Daoy (cell line): ENCODE data around the gene ZNF518A. TPM values are rescaled to one million over a fixed set of nuclear protein-coding genes. Genes with fewer than 3 reads are reported as not detected.

Source experiments
- DNase-seq: peaks from one replicate; pipeline ENCODE4 v3.0.0-alpha.2; 2015; ENCODE audit warnings: low read depth
- total RNA-seq: library from RNA; depleted of rRNA; stranded (reverse); fragments of >200 nt; shearing (Covaris generic); gene quantifications from 2 replicates; pipeline ENCODE4 v1.2.3, GENCODE V29; 2014; rRNA removed

Gene ZNF518A, protein sequence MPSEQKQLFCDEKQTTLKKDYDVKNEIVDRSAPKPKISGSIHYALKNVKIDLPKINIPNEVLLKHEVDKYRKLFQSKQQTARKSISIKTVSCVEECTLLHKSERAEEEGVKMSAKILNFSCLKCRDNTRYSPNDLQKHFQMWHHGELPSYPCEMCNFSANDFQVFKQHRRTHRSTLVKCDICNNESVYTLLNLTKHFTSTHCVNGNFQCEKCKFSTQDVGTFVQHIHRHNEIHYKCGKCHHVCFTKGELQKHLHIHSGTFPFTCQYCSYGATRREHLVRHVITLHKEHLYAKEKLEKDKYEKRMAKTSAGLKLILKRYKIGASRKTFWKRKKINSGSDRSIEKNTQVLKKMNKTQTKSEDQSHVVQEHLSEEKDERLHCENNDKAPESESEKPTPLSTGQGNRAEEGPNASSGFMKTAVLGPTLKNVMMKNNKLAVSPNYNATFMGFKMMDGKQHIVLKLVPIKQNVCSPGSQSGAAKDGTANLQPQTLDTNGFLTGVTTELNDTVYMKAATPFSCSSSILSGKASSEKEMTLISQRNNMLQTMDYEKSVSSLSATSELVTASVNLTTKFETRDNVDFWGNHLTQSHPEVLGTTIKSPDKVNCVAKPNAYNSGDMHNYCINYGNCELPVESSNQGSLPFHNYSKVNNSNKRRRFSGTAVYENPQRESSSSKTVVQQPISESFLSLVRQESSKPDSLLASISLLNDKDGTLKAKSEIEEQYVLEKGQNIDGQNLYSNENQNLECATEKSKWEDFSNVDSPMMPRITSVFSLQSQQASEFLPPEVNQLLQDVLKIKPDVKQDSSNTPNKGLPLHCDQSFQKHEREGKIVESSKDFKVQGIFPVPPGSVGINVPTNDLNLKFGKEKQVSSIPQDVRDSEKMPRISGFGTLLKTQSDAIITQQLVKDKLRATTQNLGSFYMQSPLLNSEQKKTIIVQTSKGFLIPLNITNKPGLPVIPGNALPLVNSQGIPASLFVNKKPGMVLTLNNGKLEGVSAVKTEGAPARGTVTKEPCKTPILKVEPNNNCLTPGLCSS (N-terminal part only)
- 6.6 and 9.4 TPM in 2 replicates for total RNA-seq

DNA sequence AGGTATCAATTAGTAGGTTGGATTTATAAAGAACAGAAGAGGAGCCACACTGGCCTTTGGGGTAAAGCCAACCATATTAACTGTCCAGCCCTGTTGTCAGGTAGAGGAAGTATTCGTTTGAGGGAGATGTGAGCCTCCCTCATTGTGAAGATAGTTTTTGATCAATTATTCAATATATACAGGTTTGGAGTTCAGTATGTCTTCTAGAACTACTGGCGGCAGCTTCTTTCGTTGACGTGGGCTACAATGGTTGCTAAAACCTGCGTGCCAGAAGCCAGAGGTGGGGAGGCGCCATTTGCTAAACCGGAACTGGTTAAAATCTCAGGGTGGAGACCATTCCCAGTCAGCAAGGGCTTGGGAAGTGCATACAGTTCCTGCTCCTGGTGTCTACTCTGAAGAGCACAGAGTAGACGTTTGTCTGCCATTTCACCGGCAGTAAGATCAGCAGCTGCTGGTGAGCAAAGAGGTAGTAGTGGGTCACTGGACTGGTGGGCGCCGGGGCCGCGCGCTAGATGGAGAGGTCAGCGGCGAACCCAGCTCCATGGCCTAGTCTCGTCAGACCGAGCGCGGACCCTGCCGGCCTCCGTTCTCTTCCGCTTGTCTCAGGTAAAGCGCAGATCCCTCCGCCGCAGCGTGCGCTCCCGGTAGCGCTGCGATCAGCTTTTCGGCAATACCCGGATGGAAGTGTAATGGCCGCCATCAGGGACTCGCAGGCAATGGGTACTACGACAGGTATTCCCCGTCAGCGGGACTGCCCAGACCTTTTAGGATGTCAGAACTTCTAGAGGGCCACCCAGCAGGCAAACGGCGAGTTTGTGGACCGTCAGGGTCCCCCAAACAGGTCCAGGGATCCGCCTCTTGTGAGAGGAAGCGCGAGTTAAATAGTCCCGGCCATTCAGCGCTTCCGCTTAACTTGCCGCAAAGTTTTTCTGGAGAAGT, at the start of gene ZNF518A:
TSS of gene ZNF518A (plus strand) at position 911 of the 939 bp plus-strand sequence. CDS start 26,026 bp downstream, outside the sequence.
- peak; percentile 92 for DNase-seq

DNA sequence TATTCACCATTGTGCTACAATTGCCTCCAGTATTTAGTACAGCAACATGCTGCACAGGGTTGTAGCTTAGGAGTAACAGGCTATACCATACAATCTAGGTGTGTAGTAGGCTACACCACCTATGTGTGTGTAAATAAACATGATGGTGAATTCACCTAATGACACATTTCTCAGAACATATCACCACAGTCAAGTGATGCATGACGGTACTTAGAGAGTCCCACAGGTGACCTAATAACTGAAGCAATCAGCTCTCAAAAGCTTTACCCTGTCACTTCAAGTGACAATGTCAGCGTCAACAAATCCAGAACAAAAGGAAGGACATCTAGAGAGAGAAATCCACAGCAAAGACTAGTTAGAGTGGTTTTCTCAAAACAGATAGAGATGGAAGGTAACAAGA, 47.9 kb upstream of the ZNF518A start:
- DNase-seq: no peak

- no peak for DNase-seq
Observed at GRCh38 chr10:96082748-96083147, 47.3 kb upstream of the ZNF518A start.

DNA sequence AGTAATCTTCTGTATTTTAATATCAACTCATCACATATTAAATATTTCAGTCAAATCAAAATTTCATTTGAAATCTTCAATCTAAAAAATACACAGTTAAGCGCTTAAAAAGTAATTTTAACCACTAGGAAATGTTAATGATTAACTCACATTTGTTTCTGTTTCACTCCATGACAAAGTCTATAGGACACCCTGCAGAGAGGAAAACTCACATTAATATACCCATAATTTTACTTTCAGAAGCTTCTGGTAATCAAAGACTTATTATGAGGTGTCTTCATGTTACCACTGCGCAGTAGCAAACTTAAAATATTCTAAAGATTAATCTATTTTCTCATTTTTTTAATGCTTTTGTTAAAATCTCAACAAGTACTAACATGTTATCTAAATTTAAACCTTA, 41.0 kb upstream of the ZNF518A start:
- no peak for DNase-seq

DNA sequence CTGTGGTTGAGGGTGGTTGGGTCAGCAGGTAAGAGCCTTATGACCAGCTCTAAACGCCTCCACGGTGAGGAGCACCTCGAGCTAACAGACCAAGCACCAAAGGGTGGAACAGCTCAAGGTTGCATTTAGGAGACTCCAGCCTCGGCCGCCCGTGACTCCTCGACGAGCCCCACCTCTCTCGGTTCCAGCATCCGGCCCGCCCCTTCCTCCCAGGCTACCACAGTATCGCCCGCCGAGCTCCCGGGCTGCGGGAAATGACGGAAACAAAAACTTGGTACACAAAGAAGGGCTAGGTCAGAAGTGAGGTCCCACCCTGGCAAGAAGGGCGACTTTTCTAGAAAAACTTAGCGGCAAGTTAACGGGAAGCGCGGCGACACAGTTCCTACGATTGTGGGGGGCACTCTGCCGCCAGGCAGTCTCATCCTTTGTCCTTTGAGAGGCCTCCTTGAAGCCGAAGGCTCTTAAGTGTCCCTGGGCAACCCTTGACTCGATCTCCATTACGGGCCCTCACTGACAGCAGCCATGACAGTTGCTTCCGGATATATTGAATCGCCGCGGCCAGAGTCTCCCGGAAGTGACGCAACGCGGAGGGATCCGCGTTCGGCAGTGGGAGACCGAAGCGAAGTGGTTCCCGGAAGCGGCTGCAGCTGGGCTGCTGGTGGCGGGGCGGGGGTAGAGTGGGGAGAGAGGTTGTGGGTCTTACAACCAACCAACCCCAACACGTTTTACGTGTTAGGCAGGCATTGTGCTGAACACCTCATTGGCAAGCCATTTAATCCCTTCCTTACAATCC, 40.2 kb upstream of the ZNF518A start:
- peak; percentile 93 for DNase-seq

GRCh38 chr10:96090463-96090800, 39.7 kb upstream of the ZNF518A start:
- no peak for DNase-seq

DNA sequence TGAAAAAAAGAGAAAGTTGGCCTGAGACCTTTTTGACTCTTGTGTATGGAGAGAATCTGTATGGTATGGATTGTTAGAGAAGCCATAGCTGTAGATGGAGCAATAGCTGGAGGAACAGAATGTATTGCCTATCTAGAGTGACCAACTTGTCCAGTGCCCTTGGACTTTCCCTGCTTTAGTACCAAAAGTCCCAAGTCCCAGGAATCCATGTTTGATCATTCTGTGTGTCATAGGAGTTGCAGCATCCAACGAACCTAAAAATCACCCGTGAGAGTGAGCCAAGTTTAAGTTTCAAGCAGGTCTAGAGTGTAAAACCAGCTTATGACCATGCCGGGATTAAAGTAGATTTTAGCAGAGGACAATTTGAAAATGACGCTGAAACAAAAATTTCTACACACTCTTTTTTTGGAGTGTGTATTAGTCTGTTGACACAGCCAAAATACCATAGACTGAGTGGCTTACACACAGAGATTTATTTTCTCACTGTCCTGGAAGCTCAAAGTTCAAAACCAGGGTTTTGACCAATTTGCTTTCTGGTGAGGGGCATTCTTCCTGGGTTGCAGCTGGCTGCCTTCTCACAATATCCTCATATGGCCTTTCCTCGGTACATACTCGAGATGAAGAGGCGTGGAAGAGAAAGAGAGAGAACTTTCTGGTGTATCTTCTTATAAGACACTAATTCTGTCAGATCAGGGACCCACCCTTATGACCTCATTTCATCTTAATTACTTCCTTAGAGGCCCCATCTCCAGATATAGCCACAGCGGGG, 36.9 kb upstream of the ZNF518A start:
- no peak for DNase-seq

- no peak for DNase-seq
Observed at GRCh38 chr10:96093948-96094347, 36.1 kb upstream of the ZNF518A start.

DNA sequence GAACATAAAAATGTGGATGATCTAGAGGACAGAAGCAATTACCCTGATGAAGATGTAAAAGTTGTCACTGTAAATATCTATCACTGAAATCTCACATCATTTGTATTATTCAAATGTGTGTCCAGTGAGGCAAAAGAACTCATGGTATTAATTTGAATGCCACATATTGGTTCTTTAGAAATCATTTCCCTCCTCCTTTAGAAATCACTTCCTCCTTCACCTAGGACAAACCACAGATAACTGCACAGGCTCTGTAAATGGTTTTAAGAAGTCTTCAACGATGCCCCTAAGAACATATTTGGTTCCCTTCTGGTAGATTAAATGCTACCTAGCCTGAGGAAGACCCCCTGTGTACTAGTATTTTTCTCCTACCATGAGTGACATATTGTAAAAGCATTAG, 33.1 kb upstream of the ZNF518A start:
- no peak for DNase-seq

- DNase-seq: no peak
Observed at GRCh38 chr10:96097865-96098264, 32.2 kb upstream of the ZNF518A start.

DNA sequence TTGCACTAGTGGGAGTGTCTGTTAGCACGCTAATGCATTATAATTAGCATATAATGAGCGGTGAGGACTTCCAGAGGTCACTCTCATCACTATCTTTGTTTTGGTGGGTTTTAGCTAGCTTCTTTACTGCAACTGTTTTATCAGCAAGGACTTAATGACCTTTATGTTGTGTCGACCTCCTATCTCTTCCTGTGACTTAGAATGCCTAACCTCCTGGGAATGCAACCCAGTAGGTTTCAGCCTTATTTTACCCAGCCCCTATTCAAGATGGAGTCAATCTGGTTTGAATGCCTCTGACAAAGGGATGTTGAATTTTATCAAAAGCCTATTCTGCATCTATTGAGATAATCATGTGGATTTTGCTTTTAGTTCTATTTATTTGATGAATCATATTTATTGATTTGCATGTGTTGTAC, 22.5 kb upstream of the ZNF518A start:
- DNase-seq: no peak

- DNase-seq: no peak
Observed at GRCh38 chr10:96112531-96112930, 17.6 kb upstream of the ZNF518A start.

DNA sequence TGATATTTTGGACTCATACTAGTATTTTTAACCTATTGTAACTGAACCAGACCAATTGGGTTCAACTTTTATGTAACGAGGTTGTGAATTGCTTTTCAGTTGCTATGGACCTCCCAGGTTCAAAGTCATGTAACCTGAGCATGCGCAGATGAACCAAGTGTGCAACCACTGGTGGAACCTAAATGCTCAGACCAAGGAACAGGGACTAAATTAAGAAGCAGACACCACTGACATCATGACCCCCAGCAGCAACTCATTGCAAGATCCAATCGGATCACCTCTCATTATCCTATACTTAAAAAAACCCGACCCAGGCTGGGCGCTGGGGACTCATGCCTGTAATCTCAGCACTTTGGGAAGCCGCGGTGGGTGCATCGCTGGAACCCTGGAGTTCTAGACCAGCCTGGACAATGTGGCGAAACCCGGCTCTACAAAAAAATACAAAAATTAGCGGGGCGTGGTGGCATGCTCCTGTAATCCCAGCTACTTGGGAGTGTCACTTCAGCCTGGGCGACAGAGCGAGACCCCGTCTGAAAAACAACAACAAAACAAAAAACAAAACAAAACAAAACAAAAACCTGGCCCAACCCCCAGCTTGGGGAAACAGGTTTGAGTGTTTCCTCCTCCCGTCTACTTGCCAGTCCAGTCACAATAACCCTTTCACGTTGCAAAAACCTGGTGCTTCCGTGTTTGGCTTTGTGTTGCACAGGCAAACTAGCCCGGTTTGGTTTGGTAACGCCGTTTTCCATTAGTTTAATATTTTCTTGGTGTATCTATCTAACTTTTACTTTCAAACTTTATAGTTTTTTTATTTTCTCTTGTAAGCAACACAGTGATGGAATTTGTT, 11.3 kb upstream of the ZNF518A start:
- DNase-seq: no peak

- no peak for DNase-seq
Observed at GRCh38 chr10:96122824-96123223, 7.3 kb upstream of the ZNF518A start.

DNA sequence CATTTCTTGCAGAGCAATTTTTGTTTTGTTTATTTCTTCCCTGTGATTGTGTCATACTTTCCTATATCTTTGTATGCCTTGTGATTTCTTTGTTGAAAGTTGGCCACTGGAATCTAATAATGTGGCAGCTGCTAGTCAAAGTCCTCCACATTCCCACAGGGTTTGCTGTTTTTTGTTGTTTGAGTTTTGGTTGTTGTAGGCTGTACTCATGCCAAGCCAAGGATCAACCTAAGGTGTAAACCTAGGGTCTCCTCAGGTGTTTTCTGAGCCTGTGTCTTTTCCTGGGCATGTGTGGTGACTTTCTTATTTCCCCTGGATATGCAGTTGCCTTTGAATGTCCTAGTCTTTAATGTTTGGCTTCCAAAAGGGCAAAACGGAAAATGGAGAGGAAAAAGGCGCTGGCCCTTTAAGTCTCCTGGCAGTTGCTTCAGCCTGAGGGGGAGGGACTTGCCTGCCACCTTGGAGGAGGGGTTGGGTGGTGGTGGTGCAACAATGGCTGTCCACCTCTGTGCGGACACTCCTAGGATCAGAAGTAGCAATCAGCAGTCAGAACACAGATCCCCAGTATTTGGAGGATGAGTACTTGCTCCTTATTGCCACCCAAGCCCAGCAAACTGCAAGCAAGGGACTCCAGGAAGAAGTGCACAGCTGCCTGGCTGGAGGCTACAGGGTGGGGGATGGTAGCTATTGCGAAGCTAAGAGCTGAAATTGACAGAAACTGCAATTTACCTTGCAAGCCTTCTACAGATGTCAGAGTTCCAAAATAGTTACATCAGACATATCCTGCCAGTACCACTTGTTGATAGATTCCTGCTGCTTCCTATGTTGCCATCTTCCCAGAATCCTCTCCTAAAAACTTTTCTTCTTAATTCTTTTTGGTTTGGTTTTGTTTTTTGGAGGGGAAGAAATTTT, 5.6 kb upstream of the ZNF518A start:
- DNase-seq: peak; percentile 14

GRCh38 chr10:96125142-96125515, 5.0 kb upstream of the ZNF518A start:
- DNase-seq: no peak

- DNase-seq: peak; percentile 82
Observed at GRCh38 chr10:96130326-96130995, 364 bp downstream of the ZNF518A start.
